HepG2 (cell line): ENCODE measurements around the gene CACNB4. TPM values are rescaled to one million over a fixed set of nuclear protein-coding genes. Genes with fewer than 3 reads are reported as not detected.

Experiments used
- ATF7-NPFF ChIP-seq: sonication (generic); formaldehyde crosslinking; IDR thresholded peaks from 2 replicates; pipeline ENCODE4 v1.8.1; 2023; ENCODE audit warnings: mild to moderate bottlenecking, low read depth, missing genetic modification reagents, moderate library complexity
- IRX3 ChIP-seq: sonication (generic); formaldehyde crosslinking; IDR thresholded peaks from 2 replicates; pipeline ENCODE4 v1.8.1; 2023; ENCODE audit warnings: mild to moderate bottlenecking, low read depth, missing genetic modification reagents, borderline replicate concordance
- KAT7 ChIP-seq: IDR thresholded peaks from 2 replicates; pipeline ENCODE4 v1.6.1; 2018; ENCODE audit warnings: borderline replicate concordance, missing compliant biosample characterization
- KDM2A ChIP-seq: sonication (generic); formaldehyde crosslinking; IDR thresholded peaks from 2 replicates; pipeline ENCODE4 v1.4.0; 2020; ENCODE audit warnings: low read depth, missing genetic modification reagents, borderline replicate concordance
- MAF1 ChIP-seq: sonication (generic); formaldehyde crosslinking; IDR thresholded peaks from 2 replicates; pipeline ENCODE4 v1.5.0; 2020; ENCODE audit warnings: missing genetic modification reagents, borderline replicate concordance
- NAIF1 ChIP-seq: sonication (generic); formaldehyde crosslinking; IDR thresholded peaks from 2 replicates; pipeline ENCODE4 v1.5.0; 2020; ENCODE audit warnings: mild to moderate bottlenecking, missing genetic modification reagents, borderline replicate concordance
- SAP130 ChIP-seq: IDR thresholded peaks from 2 replicates; pipeline ENCODE4 v1.6.1; 2016; ENCODE audit warnings: low read depth
- SMYD3 ChIP-seq: sonication (generic); formaldehyde crosslinking; IDR thresholded peaks from 2 replicates; pipeline ENCODE4 v1.8.1; 2023; ENCODE audit warnings: mild to moderate bottlenecking, missing genetic modification reagents
- TGIF2 ChIP-seq: IDR thresholded peaks from 2 replicates; pipeline ENCODE4 v1.6.1; 2016; ENCODE audit warnings: control low read depth, missing compliant biosample characterization
- ZC3H13 ChIP-seq: sonication (generic); formaldehyde crosslinking; IDR thresholded peaks from 2 replicates; pipeline ENCODE4 v1.8.1; 2023; ENCODE audit warnings: mild to moderate bottlenecking, missing genetic modification reagents, moderate library complexity
- ZNF253 ChIP-seq: sonication (generic); formaldehyde crosslinking; IDR thresholded peaks from 2 replicates; pipeline ENCODE4 v1.8.0; 2022; ENCODE audit warnings: mild to moderate bottlenecking, missing genetic modification reagents, borderline replicate concordance
- ZNF33A ChIP-seq: sonication (generic); formaldehyde crosslinking; IDR thresholded peaks from 2 replicates; pipeline ENCODE4 v1.5.1; 2020; ENCODE audit warnings: missing genetic modification reagents, mild to moderate bottlenecking, moderate library complexity, borderline replicate concordance
- ZNF496 ChIP-seq: sonication (generic); formaldehyde crosslinking; IDR thresholded peaks from 2 replicates; pipeline ENCODE4 v1.8.1; 2023; ENCODE audit warnings: mild to moderate bottlenecking, moderate library complexity, missing genetic modification reagents; ENCODE audit not compliant: insufficient replicate concordance
- ZNF546 ChIP-seq: sonication (generic); formaldehyde crosslinking; conservative IDR thresholded peaks from 2 replicates; pipeline ENCODE4 v1.8.1; 2023; ENCODE audit warnings: mild to moderate bottlenecking, missing genetic modification reagents
- ZNF552 ChIP-seq: sonication (generic); formaldehyde crosslinking; IDR thresholded peaks from 2 replicates; pipeline ENCODE4 v1.9.0; 2022; ENCODE audit warnings: missing genetic modification reagents, mild to moderate bottlenecking, borderline replicate concordance
- ZNF614 ChIP-seq: IDR thresholded peaks from 2 replicates; pipeline ENCODE4 v1.6.1; 2018; ENCODE audit warnings: missing biosample characterization, missing genetic modification reagents, inconsistent platforms, borderline replicate concordance
- ZNF777 ChIP-seq: sonication (generic); formaldehyde crosslinking; IDR thresholded peaks from 2 replicates; pipeline ENCODE4 v1.4.0; 2020; ENCODE audit warnings: missing genetic modification reagents
- polyA plus RNA-seq, 8 experiments: library from polyadenylated mRNA; depleted of rRNA in 3 of 8; stranded (reverse) in 7 of 8; unstranded in 1 of 8; fragments of >200 nt; fragmentation: Illumina TruSeq in 4 of 8; extraction: Trizol in 4 of 8; gene quantifications; 2 replicates each; pipeline versions ENCODE4 v1.2.1 to v1.2.3, GENCODE V29; 2011 to 2016; ENCODE audit warnings: low read depth in 4 of 8, missing spikeins in 1 of 8, mixed read lengths in 1 of 8; ENCODE audit not compliant: insufficient read depth in 1 of 8
- total RNA-seq, 5 experiments: library from RNA; depleted of rRNA; stranded (reverse); fragments of >200 nt; fragmentation: Illumina TruSeq; extraction: Trizol; gene quantifications; 2 replicates each; pipeline ENCODE4 v1.2.3, GENCODE V29; 2016; ENCODE audit warnings: low read depth in 1 of 5
- TF ChIP-seq, protein P1 (sequence below): sonication (generic); formaldehyde crosslinking; IDR thresholded peaks from 2 replicates; pipeline ENCODE4 v1.4.0; 2020; ENCODE audit warnings: missing genetic modification reagents, mild to moderate bottlenecking, borderline replicate concordance
- TF ChIP-seq, protein P2 (sequence below): sonication (generic); formaldehyde crosslinking; conservative IDR thresholded peaks from 2 replicates; pipeline ENCODE4 v1.5.0; 2020; ENCODE audit warnings: missing genetic modification reagents
- TF ChIP-seq, protein P3 (sequence below): IDR thresholded peaks from 2 replicates; pipeline ENCODE4 v1.6.1; 2018; ENCODE audit warnings: missing genetic modification reagents
- TF ChIP-seq, protein P4 (sequence below): sonication (generic); formaldehyde crosslinking; IDR thresholded peaks from 2 replicates; pipeline ENCODE4 v1.8.0; 2022; ENCODE audit warnings: missing genetic modification reagents, low read depth, mild to moderate bottlenecking, borderline replicate concordance

The CACNB4 gene
- total and polyA plus RNA-seq, 2 of the 13 experiments (the other 11 are each of a cell fraction or from before 2014, with no cell fraction given): 5.1 to 14.3 TPM

GRCh38 chr2:151828143-151828889 is 270.5 kb downstream of the CACNB4 start, which contains the start of gene ARL5A (continued):
- TF ChIP-seq ZC3H13 (CRISPR knock-in tag): 0 out of 2 replicates have a peak, but pooled peaks have one; percentile 59
- 0 out of 2 replicates have a peak, but pooled peaks have one; percentile 73 for TF ChIP-seq ZNF552 (CRISPR knock-in tag)
- TF ChIP-seq ZNF777 (CRISPR knock-in tag): peak; percentile 58; the same call in 1 of the 2 replicates
- TF ChIP-seq NAIF1 (CRISPR knock-in tag): no peak
- no peak for TF ChIP-seq TGIF2
- no peak; the same call in 1 of the 2 replicates for TF ChIP-seq ZNF614 (CRISPR knock-in tag)
- peak; percentile 90 for TF ChIP-seq SAP130 (CRISPR knock-in tag)
- TF ChIP-seq ZNF546 (CRISPR knock-in tag): peak; percentile 97
- TF ChIP-seq, protein P1, sequence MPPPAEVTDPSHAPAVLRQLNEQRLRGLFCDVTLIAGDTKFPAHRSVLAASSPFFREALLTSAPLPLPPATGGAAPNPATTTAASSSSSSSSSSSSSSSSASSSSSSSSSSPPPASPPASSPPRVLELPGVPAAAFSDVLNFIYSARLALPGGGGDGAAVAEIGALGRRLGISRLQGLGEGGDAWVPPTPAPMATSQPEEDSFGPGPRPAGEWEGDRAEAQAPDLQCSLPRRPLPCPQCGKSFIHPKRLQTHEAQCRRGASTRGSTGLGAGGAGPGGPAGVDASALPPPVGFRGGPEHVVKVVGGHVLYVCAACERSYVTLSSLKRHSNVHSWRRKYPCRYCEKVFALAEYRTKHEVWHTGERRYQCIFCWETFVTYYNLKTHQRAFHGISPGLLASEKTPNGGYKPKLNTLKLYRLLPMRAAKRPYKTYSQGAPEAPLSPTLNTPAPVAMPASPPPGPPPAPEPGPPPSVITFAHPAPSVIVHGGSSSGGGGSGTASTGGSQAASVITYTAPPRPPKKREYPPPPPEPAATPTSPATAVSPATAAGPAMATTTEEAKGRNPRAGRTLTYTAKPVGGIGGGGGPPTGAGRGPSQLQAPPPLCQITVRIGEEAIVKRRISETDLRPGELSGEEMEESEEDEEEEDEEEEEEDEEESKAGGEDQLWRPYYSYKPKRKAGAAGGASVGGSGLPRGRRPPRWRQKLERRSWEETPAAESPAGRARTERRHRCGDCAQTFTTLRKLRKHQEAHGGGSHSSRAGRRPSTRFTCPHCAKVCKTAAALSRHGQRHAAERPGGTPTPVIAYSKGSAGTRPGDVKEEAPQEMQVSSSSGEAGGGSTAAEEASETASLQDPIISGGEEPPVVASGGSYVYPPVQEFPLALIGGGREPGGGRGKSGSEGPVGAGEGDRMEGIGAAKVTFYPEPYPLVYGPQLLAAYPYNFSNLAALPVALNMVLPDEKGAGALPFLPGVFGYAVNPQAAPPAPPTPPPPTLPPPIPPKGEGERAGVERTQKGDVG (CRISPR knock-in tag): 0 out of 2 replicates have a peak, but pooled peaks have one; percentile 31
- TF ChIP-seq, protein P2, sequence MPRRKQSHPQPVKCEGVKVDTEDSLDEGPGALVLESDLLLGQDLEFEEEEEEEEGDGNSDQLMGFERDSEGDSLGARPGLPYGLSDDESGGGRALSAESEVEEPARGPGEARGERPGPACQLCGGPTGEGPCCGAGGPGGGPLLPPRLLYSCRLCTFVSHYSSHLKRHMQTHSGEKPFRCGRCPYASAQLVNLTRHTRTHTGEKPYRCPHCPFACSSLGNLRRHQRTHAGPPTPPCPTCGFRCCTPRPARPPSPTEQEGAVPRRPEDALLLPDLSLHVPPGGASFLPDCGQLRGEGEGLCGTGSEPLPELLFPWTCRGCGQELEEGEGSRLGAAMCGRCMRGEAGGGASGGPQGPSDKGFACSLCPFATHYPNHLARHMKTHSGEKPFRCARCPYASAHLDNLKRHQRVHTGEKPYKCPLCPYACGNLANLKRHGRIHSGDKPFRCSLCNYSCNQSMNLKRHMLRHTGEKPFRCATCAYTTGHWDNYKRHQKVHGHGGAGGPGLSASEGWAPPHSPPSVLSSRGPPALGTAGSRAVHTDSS (CRISPR knock-in tag): no peak; the same call in 1 of the 2 replicates
- TF ChIP-seq ZNF496 (CRISPR knock-in tag): no peak
- TF ChIP-seq IRX3 (CRISPR knock-in tag): peak; percentile 94; the same call in 1 of the 2 replicates
- TF ChIP-seq KAT7 (CRISPR knock-in tag): peak; percentile 93
- TF ChIP-seq, protein P3, sequence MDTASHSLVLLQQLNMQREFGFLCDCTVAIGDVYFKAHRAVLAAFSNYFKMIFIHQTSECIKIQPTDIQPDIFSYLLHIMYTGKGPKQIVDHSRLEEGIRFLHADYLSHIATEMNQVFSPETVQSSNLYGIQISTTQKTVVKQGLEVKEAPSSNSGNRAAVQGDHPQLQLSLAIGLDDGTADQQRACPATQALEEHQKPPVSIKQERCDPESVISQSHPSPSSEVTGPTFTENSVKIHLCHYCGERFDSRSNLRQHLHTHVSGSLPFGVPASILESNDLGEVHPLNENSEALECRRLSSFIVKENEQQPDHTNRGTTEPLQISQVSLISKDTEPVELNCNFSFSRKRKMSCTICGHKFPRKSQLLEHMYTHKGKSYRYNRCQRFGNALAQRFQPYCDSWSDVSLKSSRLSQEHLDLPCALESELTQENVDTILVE: peak; percentile 39
- peak; percentile 99 for TF ChIP-seq ATF7-NPFF (CRISPR knock-in tag)
- TF ChIP-seq ZNF33A: no peak
- no peak for TF ChIP-seq SMYD3 (CRISPR knock-in tag)
- no peak; the same call in 1 of the 2 replicates for TF ChIP-seq MAF1
- TF ChIP-seq ZNF253 (CRISPR knock-in tag): no peak
- TF ChIP-seq, protein P4, sequence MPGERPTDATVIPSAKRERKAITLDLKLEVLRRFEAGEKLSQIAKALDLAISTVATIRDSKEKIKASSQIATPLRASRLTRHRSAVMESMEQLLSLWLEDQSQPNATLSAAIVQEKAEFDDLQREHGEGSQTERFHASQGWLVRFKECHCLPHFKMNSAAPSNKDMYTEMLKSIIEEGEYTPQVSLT (CRISPR knock-in tag): no peak; the same call in 1 of the 2 replicates
- TF ChIP-seq KDM2A (CRISPR knock-in tag): peak; percentile 95
